HFF-Myc (cell line): ENCODE data around the gene KCNJ4.
"Not testable (repeated sequence)": the region's sequence is repeated elsewhere in the genome, so short reads cannot be mapped to it uniquely, and the experiment has no call there.

Experiments used
- DNase-seq: peaks from one replicate; pipeline ENCODE4 v3.0.0-alpha.2; 2011; ENCODE audit warnings: low read depth; ENCODE audit errors: extremely low read depth
- H3K4me3 ChIP-seq: replicated peaks from 2 replicates; pipeline ENCODE4 v1.5.1; 2011; ENCODE audit warnings: low read depth, mild to moderate bottlenecking, control low read depth, low read length
- CTCF ChIP-seq: IDR thresholded peaks from 2 replicates; pipeline ENCODE4 v1.5.1; 2012; ENCODE audit warnings: mild to moderate bottlenecking, low read depth, low read length, control low read depth; ENCODE audit errors: missing control alignments

The KCNJ4 gene

GRCh38 chr22:38386918-38387317 lies 68.1 kb downstream of the KCNJ4 start:
- not testable (repeated sequence) for DNase-seq, H3K4me3 ChIP-seq

- no peak overlapping the region for H3K4me3 ChIP-seq
- TF ChIP-seq CTCF: no peak
- DNase-seq: no peak
These were observed 71.6 kb downstream of the KCNJ4 start for GRCh38 chr22:38383417-38383816.

GRCh38 chr22:38381371-38381770 lies 73.6 kb downstream of the KCNJ4 start:
- not testable (repeated sequence) for H3K4me3 ChIP-seq, DNase-seq
